GM19239 (cell line): ENCODE data around the gene EPB41L1.

Experiments used
- DNase-seq: peaks from one replicate; pipeline ENCODE4 v3.0.0; 2011; ENCODE audit warnings: low spot score; ENCODE audit not compliant: insufficient read length
- FAIRE-seq: peaks from 2 replicates; lab custom pipeline; 2011; peaks lifted over from hg19 to GRCh38; lab: Jason Lieb, UNC

Gene EPB41L1

GRCh38 chr20:36216314-36217025, 61.9 kb downstream of the EPB41L1 start:
- FAIRE-seq (no peak), DNase-seq (no peak)

GRCh38 chr20:36217226-36217625, 62.7 kb downstream of the EPB41L1 start:
- DNase-seq (no peak), FAIRE-seq (no peak)

- FAIRE-seq: no peak
- no peak for DNase-seq
Measured at GRCh38 chr20:36218380-36219064, 64.0 kb downstream of the EPB41L1 start.

- no peak for FAIRE-seq
- DNase-seq: no peak
Measured at GRCh38 chr20:36219671-36220220, 65.2 kb downstream of the EPB41L1 start.

GRCh38 chr20:36225666-36226065, 71.1 kb downstream of the EPB41L1 start:
- FAIRE-seq (no peak), DNase-seq (no peak)

- DNase-seq: no peak
- no peak for FAIRE-seq
Measured at GRCh38 chr20:36228770-36229169, 74.2 kb downstream of the EPB41L1 start.

- DNase-seq (no peak), FAIRE-seq (no peak)
Measured at GRCh38 chr20:36230019-36230418, 75.5 kb downstream of the EPB41L1 start.

- DNase-seq: no peak
- FAIRE-seq: no peak
Measured at GRCh38 chr20:36231331-36231730, 76.8 kb downstream of the EPB41L1 start.

- DNase-seq (no peak), FAIRE-seq (no peak)
Measured at GRCh38 chr20:36234771-36235320, 80.3 kb downstream of the EPB41L1 start.

- FAIRE-seq (peak; percentile 92), DNase-seq (peak; percentile 70)
Measured at GRCh38 chr20:36235892-36236785, 81.6 kb downstream of the EPB41L1 start, which contains the start of gene AAR2. AAR2 (plus strand) TSS chr20:36236478; CDS start chr20:36239869, 3,391 bp downstream.

- FAIRE-seq: no peak
- DNase-seq: no peak
Measured at GRCh38 chr20:36236786-36237121, 82.2 kb downstream of the EPB41L1 start.

GRCh38 chr20:36237477-36237876, 82.9 kb downstream of the EPB41L1 start:
- DNase-seq (no peak), FAIRE-seq (no peak)

GRCh38 chr20:36238153-36238552, 83.6 kb downstream of the EPB41L1 start:
- DNase-seq (no peak), FAIRE-seq (no peak)

GRCh38 chr20:36238760-36239159, 84.2 kb downstream of the EPB41L1 start:
- DNase-seq (no peak), FAIRE-seq (no peak)

GRCh38 chr20:36240076-36240475, 85.5 kb downstream of the EPB41L1 start:
- DNase-seq (no peak), FAIRE-seq (no peak)

- no peak for DNase-seq
- FAIRE-seq: no peak
Measured at GRCh38 chr20:36241678-36242077, 87.1 kb downstream of the EPB41L1 start.

- DNase-seq (no peak), FAIRE-seq (no peak)
Measured at GRCh38 chr20:36243726-36244125, 89.2 kb downstream of the EPB41L1 start.

GRCh38 chr20:36246401-36246800, 91.9 kb downstream of the EPB41L1 start:
- no peak for FAIRE-seq
- no peak for DNase-seq

- FAIRE-seq (no peak), DNase-seq (no peak)
Measured at GRCh38 chr20:36248836-36249235, 94.3 kb downstream of the EPB41L1 start.

GRCh38 chr20:36249450-36249849, 94.9 kb downstream of the EPB41L1 start:
- FAIRE-seq: no peak

More at GRCh38 chr20:36249450-36249849, 94.9 kb downstream of the EPB41L1 start:
- DNase-seq: no peak
